Activated CD4-positive, alpha-beta T cell treated with anti-CD3 and anti-CD28 coated beads, Interleukin-2, amount 50 U/mL, for 1 hour (primary cell): ENCODE results near the gene DHRS11.

Source experiments
- DNase-seq: peaks from one replicate; pipeline ENCODE4 v3.0.0-alpha.2; 2020

DHRS11 gene

GRCh38 chr17:36616061-36617029, 24.7 kb downstream of the DHRS11 start:
- DNase-seq = no peak

GRCh38 chr17:36617773-36618172, 26.1 kb downstream of the DHRS11 start:
- DNase-seq = no peak

- DNase-seq = no peak
These were observed 31.6 kb downstream of the DHRS11 start for GRCh38 chr17:36623281-36623680.

GRCh38 chr17:36625188-36625587, 33.5 kb downstream of the DHRS11 start:
- no peak for DNase-seq

- no peak for DNase-seq
These were observed 35.4 kb downstream of the DHRS11 start for GRCh38 chr17:36627101-36627500.

- no peak for DNase-seq
These were observed 36.9 kb downstream of the DHRS11 start for GRCh38 chr17:36628576-36628975.

GRCh38 chr17:36629252-36629847, 37.7 kb downstream of the DHRS11 start:
- DNase-seq = peak; percentile 79

GRCh38 chr17:36629970-36630502, 38.4 kb downstream of the DHRS11 start:
- DNase-seq = no peak

- no peak for DNase-seq
These were observed 39.3 kb downstream of the DHRS11 start for GRCh38 chr17:36631022-36631421.

- DNase-seq = no peak
These were observed 41.5 kb downstream of the DHRS11 start for GRCh38 chr17:36632916-36633771.

GRCh38 chr17:36640346-36640745, 48.7 kb downstream of the DHRS11 start:
- DNase-seq = no peak

GRCh38 chr17:36640836-36641235, 49.2 kb downstream of the DHRS11 start:
- DNase-seq = no peak

GRCh38 chr17:36641331-36641876, 49.7 kb downstream of the DHRS11 start:
- no peak for DNase-seq

- no peak for DNase-seq
These were observed 50.5 kb downstream of the DHRS11 start for GRCh38 chr17:36641877-36642845.

- no peak for DNase-seq
These were observed 51.5 kb downstream of the DHRS11 start for GRCh38 chr17:36643086-36643685.

- no peak for DNase-seq
These were observed 53.7 kb downstream of the DHRS11 start for GRCh38 chr17:36645422-36645821.

- DNase-seq = no peak
These were observed 56.0 kb downstream of the DHRS11 start for GRCh38 chr17:36647636-36648035.

GRCh38 chr17:36650096-36650775, 58.6 kb downstream of the DHRS11 start:
- no peak for DNase-seq
